ENCODE measurements around the gene TMBIM6. TPM values are rescaled to one million over a fixed set of nuclear protein-coding genes. Genes with fewer than 3 reads are reported as not detected.
A peak's percentile ranks its signal among the peaks of the same experiment; 100 is the strongest.
"Not testable (repeated sequence)": the region's sequence is repeated elsewhere in the genome, so short reads cannot be mapped to it uniquely, and the experiment has no call there.

Gene TMBIM6
- polyA plus RNA-seq, 5 donors, result 430 to 538 (median 511) TPM

DNA sequence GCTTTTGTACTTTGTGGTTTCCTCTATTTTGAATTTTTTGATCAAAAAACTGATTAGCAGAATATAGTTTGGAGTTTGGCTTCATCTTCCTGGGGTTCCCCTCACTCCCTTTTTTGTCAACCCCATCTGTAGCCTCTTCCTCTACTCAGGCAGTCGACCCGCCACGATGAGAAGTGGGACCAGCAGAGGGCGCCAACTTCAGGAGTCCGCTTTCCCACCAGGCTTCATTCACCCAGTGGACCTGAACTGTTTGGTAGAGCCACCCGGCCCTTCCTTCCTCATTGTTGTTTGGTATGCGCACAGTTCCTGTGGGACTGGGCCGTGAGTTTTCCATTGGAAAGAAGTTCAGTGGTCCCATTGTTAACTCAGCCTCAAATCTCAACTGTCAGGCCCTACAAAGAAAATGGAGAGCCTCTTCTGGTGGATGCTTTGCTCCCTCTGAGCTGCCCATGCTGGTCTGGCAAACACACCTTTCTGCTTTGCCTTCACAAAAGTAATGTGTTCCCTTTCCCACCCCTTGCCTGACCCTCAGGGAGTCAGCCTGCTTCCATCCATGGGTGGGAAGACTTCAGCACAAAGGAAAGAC is 21.7 kb downstream of the TMBIM6 start:
- DNase-seq, result peak in 1 of 2 donors; percentile 28

DNA sequence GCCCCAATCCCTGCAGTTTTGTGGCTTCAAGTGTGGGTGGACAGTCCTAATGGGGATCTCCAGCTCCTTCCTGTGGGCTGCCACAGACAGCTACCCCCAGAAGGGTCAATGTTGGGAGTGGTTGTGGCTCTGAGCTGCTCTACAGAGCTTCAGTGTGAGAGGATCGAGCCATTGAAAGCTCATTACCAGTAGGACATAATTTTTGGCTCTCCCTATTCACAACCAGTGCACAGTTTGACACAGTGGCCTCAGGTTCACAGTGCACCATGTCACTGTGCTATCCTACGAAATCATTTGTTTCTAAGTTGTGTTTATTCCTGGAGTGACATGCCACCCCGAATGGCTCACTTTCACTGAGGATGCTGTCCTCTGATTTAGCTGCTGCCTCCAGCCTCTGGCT is 22.8 kb downstream of the TMBIM6 start:
- DNase-seq, result no peak

DNA sequence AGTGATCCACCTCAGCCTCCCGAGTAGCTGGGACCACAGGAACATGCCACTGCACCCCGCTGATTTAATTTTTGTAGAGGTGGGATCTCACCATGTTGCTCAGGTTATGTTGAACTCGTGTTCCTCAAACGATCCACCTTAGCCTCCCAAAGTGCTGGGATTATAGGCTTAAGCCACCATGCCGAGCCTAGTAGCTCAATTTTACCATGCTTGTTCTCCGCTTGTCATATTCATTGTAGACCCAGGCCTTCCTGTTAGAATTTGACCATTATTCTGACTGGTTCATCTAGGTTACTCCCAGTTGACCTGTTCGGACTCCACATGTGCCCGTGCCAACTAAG is 24.7 kb downstream of the TMBIM6 start:
- no peak for DNase-seq

DNA sequence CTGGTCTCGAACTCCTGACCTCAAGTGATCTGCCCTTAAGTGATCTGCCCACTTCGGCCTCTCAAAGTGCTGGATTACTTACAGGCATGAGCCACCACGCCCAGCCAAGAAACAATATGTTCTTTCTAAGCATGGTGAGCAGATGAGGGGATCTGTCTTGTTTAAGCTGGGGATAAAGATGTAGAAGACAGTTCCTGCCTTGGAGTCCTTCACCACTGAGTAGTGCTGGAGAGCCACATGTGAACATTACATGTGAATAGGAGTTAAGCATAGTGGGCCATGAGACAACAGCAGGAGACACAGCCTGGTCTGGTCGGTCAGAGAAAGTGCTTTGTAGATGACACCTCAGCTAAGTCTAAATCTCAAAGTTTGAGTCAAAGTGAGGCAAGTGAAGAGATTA is 26.0 kb downstream of the TMBIM6 start:
- no peak for DNase-seq

- not testable (repeated sequence) for DNase-seq
These were observed 31.7 kb downstream of the TMBIM6 start for GRCh38 chr12:49773102-49773501.

GRCh38 chr12:49776413-49776812 is 35.1 kb downstream of the TMBIM6 start:
- peak; percentile 29 to 66 for DNase-seq

- DNase-seq, result no peak
These were observed 35.5 kb downstream of the TMBIM6 start for GRCh38 chr12:49776858-49777257.

DNA sequence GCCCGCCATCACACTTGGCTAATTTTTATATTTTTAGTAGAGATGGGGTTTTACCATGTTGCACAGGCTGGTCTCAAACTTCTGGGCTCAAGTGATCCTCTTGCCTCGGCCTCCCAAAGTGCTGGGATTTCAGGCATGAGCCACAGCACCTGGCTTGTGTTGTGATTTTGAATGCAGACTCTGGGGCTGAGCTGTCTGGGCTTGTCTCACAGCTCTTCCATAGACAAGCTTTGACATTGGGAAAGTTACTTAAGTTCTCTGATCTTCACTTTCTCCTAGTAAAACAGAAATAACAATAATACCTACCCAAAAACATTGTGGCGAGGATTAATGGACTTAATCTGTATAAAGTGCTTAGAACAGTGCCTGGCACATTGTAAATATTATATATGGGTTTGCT is 36.0 kb downstream of the TMBIM6 start:
- DNase-seq, result no peak

GRCh38 chr12:49777800-49778748 is 36.7 kb downstream of the TMBIM6 start:
- no peak for DNase-seq

- no peak for DNase-seq
These were observed 38.2 kb downstream of the TMBIM6 start for GRCh38 chr12:49779581-49779980.

DNA sequence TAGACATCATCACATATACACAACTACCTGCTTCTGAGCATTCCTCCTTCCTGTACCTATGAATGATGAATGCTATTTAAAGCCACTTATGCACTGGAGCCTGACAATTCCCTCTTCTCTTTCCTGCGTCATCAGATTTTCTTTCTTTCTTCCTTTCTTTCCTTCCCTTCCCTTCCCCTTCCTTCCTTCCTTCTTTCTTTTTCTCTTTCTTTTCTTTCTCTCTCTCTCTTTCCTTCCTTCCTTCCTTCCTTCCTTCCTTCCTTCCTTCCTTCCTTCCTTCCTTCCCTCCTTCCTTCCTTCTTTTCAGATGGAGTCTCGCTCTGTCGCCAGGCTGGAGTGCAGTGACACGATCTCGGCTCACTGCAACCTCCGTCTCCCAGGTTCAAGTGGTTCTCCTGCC is 39.6 kb downstream of the TMBIM6 start:
- not testable (repeated sequence) for DNase-seq

DNA sequence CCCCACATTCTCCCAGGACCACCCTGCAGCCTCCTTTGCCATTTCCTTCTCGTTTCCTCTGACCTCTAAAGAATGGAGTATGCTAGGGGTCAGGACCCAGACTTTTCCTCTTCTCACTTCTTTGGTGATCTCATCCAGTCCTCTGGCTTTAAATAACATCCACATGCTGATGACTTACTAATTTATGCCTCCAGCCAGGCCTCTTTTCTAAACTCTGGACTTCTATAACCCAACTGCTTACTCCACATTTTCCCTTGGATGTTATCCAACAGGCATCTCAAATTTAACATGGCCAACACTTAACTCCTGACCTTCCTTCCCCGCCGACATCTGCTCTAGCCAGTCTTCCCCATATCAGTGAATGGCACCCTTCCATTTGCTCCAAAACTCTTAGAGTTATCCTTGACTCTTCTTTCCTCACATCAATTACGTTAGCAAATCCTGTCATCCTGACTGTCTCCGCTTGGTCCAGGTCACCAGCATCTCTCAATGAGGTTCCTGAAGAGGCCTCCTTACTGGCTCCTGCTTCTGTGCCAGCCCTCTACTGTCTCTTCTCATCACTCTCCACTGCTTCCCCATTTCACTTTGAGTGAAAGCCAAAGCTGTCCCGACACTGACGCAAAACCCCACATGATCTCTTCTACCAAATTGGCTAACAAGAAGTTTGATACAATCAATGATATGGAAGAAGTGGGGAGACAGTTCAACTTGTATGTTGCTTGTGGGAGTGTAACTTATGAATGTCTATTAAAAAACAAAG is 42.7 kb downstream of the TMBIM6 start:
- peak; percentile 76 to 81 for DNase-seq

GRCh38 chr12:49784756-49785409 is 43.5 kb downstream of the TMBIM6 start:
- no peak for DNase-seq

DNA sequence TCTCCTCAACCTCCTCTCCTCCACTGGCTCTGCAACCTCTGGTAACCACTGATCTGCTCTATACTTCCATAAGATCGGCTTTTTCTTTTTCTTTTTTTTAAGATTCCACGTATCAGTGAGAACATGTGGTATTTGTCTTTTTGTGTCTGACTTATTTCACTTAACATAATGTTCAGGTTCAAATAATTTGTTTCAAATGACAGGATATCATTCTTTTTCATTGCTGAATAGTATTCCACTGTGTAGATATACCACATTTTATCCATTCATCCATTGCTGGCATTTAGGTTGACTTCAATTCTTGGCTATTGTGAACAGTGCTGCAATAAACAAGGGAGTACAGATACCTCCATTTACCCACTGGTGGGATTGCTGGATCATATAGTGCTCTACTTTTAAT is 46.3 kb downstream of the TMBIM6 start:
- DNase-seq, result no peak

GRCh38 chr12:49789992-49790391 is 48.6 kb downstream of the TMBIM6 start:
- no peak for DNase-seq

DNA sequence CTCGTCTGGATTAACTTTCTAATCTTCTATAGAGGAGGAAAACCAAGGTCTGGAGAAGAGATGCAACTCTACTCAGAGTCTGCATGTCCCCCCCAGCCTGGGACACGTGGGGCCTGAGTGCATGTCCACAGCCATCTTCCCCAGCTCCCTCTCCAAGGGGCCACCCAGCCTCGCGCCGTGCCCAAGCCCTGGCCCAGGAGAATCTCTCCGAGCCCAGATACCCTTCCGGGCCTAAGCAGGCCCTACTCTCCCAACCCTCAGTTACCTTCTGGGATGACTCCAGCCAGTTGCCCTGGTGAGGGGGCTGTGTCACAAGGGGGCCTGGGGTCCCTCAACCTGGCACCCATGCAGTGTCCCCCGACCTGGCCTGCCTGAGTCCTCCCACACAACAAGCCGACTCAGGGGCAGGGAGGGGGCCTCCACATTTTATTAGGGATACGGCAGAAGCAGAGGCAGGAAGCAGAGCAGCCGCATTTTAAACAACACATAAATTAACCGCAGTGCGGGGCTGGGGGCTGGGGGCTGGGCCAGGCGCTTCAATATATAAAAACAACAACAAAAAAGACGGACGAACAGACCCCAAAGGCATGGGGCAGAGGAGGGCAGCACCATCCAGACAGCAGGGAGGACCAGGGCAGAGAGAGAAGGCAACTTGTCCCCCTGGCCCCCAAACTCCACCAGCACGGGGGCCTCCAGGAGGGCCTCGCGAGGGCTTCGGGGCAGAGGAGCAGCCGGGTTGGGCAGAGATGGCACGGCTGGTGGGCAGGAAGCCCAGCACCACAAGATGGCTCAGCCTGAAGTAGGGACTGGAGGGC is 49.6 kb downstream of the TMBIM6 start:
- no peak for DNase-seq

- DNase-seq, result no peak
These were observed 50.3 kb downstream of the TMBIM6 start for GRCh38 chr12:49791700-49792099.

DNA sequence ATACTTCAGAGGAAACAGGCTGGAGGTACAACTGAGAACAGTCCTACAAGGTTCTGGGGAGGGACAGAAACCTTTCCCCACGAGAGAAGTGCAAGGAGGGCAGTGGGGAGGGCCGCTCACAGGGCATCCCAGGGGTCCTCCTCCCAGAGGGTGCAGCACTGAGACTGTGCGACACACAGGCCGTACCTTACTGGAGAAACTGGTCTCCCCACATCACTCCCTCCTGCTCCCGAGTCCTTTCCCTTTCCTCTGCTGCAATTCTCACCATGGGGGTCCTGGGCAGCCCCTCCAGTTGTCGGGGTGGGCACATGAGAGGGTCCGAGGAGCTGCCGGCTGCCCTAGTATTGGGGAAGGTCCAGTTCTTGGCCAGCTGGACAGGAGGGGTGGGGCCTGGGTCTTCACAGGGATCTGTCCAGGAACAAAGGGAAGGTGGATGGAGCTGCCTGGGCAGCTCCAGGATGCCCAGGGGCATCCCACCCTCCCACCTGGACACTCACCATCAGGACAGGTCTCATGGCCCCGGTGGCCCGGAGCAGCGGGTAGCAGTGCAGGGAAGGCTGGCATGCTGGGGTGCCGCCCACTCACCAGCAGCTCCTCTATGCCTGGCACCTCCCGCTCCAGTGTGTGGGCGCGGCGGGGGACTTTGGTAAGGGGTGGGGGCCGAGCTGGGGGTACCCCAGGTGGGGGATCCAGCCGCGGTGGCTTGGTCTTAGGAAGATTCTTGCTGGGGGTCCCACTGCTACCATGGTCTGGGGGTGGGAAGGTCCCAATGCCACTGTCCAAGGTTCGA is 51.0 kb downstream of the TMBIM6 start:
- no peak for DNase-seq

DNA sequence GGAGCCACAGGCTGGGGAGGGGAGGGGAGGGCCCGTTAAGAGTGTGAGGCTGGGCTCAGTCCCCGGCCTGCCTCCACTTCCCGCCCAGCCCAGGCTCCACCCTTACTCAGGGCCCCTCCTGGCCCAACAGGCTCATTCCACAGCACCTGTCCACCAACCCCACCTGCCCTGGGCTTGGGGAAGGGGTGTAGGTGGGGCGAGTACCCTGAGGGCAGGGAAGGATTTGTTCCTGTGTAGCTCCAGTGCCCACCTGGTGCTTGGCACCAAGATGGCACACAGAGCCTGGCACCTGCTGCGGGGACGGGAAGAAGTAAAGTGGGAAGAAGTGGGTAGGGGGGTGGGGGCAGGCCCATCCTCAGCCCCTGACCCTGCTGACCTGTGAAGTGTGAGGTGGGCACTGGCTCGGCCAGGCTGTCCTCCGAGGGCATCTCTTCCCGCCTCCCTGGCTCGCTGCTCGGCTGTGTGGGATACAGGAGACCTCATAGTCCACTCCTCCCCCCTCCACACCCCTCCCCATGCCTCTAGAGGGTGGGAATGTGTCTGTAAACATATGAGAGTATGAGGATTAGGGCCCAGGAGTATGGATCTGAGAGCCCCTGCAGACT is 51.7 kb downstream of the TMBIM6 start:
- no peak for DNase-seq

GRCh38 chr12:49793620-49794019 is 52.3 kb downstream of the TMBIM6 start:
- DNase-seq, result no peak

Measured in right lung (tissue), 5 donors.